Smooth muscle cell (in vitro differentiated cells): ENCODE data around the gene ATXN2. TPM values are rescaled to one million over a fixed set of nuclear protein-coding genes. Genes with fewer than 3 reads are reported as not detected.

Experiments used
- DNase-seq: peaks from one replicate; lab custom pipeline; 2025; ENCODE audit not compliant: unreplicated experiment; lab: John Stamatoyannopoulos, UW
- H2AFZ ChIP-seq: fragments of 200-600 bp; sonication (generic); 2 replicates; pipeline ENCODE4 v1.6.0; 2016; ENCODE audit warnings: antibody characterized with exemption, low read depth, mild to moderate bottlenecking
- H3F3A ChIP-seq: fragments of 200-600 bp; sonication (generic); 2 replicates; pipeline ENCODE4 v1.6.0; 2017; ENCODE audit warnings: antibody characterized with exemption, low read depth
- H3K27ac ChIP-seq: fragments of 200-600 bp; sonication (generic); 2 replicates; pipeline ENCODE4 v1.5.1; 2016; ENCODE audit warnings: low read depth, mild to moderate bottlenecking
- H3K27me3 ChIP-seq: fragments of 200-600 bp; sonication (generic); 2 replicates; pipeline ENCODE4 v1.6.1; 2016; ENCODE audit warnings: low read depth, mild to moderate bottlenecking
- H3K36me3 ChIP-seq: fragments of 200-600 bp; sonication (generic); 2 replicates; pipeline ENCODE4 v1.5.1; 2016; ENCODE audit warnings: low read depth
- H3K4me1 ChIP-seq: fragments of 200-600 bp; sonication (generic); 2 replicates; pipeline ENCODE4 v1.5.1; 2016; ENCODE audit warnings: low read depth
- H3K4me2 ChIP-seq: fragments of 200-600 bp; sonication (generic); 2 replicates; pipeline ENCODE4 v1.6.0; 2016; ENCODE audit warnings: mild to moderate bottlenecking
- H3K4me3 ChIP-seq: fragments of 200-600 bp; sonication (generic); 2 replicates; pipeline ENCODE4 v1.5.1; 2016; ENCODE audit warnings: mild to moderate bottlenecking
- H3K79me2 ChIP-seq: fragments of 200-600 bp; sonication (generic); 2 replicates; pipeline ENCODE4 v1.6.0; 2016; ENCODE audit warnings: low read depth, mild to moderate bottlenecking
- H3K9ac ChIP-seq: fragments of 200-600 bp; sonication (generic); 2 replicates; pipeline ENCODE4 v1.6.0; 2016; ENCODE audit warnings: low read depth
- H3K9me3 ChIP-seq: fragments of 200-600 bp; sonication (generic); replicated peaks from 2 replicates; pipeline ENCODE4 v1.5.1; 2016; ENCODE audit warnings: low read depth
- H4K20me1 ChIP-seq: fragments of 200-600 bp; sonication (generic); 2 replicates; pipeline ENCODE4 v1.6.0; 2016; ENCODE audit warnings: low read depth
- WGBS: methylation state at CpG from one replicate; pipeline ENCODE4 v1.1.7; 2016; ENCODE audit warnings: low lambda C conversion rate; 5-methylcytosine and 5-hydroxymethylcytosine counted together
- polyA plus RNA-seq: library from polyadenylated mRNA; unstranded; fragments of >200 nt; fragmentation: Nextera tagmentation; extraction: Ambion mirVana; gene quantifications from 2 replicates; pipeline ENCODE4 v1.2.1, GENCODE V29; 2016
- total RNA-seq: library from RNA; depleted of rRNA; stranded (reverse); fragments of >200 nt; gene quantifications from 2 replicates; pipeline ENCODE4 v1.2.3, GENCODE V29; 2014
- TF ChIP-seq, protein P1 (sequence below): fragments of 200-600 bp; sonication (generic); IDR thresholded peaks from 2 replicates; pipeline ENCODE4 v1.5.1; 2017; ENCODE audit warnings: borderline replicate concordance, mild to moderate bottlenecking, antibody characterized with exemption; ENCODE audit not compliant: insufficient read depth, poor library complexity, severe bottlenecking

The ATXN2 gene
- total and polyA plus RNA-seq, 2 experiments from 2014 or later, result 29.3 to 39.6 TPM

DNA sequence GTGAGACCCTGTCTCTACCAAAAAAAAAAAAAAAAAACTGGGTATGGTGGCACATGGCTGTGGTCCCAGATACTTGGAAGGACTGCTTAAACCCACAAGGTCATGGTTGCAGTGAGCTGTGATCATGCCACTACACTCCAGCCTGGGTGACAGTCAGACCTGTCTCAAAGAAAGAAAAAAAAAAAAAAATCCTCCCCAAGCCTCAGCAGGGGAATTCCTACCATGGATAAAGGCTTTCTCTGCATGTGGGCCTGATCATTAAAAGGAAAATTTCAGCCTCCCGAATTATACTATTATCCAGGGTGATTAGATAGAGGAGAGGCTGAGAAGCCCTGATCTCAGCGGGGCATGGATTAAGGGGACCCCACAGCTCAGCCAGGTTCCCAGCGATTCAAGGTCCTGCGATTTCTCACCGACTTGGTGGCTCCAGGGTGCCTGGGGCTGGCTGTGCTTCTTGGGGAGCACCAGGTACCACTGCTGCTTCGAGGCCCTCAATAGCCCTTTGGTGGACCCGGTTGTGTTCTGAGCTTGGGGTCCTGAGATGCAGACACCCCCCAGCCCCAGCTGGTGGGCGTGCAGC lies 187.8 kb downstream of the ATXN2 start:
- no peaks in the 10 kb centered on the region for H3K36me3 ChIP-seq
- no peak overlapping the region for H3K9ac ChIP-seq
- H3K27ac ChIP-seq, result peak overlapping the region; percentile 84
- peak overlapping the region; percentile 70 for H3K4me2 ChIP-seq
- no peaks in the 10 kb centered on the region for H3K27me3 ChIP-seq
- TF ChIP-seq, protein P1, sequence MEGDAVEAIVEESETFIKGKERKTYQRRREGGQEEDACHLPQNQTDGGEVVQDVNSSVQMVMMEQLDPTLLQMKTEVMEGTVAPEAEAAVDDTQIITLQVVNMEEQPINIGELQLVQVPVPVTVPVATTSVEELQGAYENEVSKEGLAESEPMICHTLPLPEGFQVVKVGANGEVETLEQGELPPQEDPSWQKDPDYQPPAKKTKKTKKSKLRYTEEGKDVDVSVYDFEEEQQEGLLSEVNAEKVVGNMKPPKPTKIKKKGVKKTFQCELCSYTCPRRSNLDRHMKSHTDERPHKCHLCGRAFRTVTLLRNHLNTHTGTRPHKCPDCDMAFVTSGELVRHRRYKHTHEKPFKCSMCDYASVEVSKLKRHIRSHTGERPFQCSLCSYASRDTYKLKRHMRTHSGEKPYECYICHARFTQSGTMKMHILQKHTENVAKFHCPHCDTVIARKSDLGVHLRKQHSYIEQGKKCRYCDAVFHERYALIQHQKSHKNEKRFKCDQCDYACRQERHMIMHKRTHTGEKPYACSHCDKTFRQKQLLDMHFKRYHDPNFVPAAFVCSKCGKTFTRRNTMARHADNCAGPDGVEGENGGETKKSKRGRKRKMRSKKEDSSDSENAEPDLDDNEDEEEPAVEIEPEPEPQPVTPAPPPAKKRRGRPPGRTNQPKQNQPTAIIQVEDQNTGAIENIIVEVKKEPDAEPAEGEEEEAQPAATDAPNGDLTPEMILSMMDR, result no peak
- H3K79me2 ChIP-seq, result peaks cover 74% of the 10 kb centered on the region
- no peak overlapping the region for H3K4me3 ChIP-seq
- no peaks in the 10 kb centered on the region for H3K9me3 ChIP-seq
- H4K20me1 ChIP-seq, result peaks cover 50% of the 10 kb centered on the region
- peaks cover 15% of the 10 kb centered on the region for H3F3A ChIP-seq
- no peak overlapping the region for H2AFZ ChIP-seq
- 79% methylated on average over 8 of the region's 8 CpGs for WGBS
- no peak for DNase-seq
- peaks cover 46% of the 10 kb centered on the region for H3K4me1 ChIP-seq

DNA sequence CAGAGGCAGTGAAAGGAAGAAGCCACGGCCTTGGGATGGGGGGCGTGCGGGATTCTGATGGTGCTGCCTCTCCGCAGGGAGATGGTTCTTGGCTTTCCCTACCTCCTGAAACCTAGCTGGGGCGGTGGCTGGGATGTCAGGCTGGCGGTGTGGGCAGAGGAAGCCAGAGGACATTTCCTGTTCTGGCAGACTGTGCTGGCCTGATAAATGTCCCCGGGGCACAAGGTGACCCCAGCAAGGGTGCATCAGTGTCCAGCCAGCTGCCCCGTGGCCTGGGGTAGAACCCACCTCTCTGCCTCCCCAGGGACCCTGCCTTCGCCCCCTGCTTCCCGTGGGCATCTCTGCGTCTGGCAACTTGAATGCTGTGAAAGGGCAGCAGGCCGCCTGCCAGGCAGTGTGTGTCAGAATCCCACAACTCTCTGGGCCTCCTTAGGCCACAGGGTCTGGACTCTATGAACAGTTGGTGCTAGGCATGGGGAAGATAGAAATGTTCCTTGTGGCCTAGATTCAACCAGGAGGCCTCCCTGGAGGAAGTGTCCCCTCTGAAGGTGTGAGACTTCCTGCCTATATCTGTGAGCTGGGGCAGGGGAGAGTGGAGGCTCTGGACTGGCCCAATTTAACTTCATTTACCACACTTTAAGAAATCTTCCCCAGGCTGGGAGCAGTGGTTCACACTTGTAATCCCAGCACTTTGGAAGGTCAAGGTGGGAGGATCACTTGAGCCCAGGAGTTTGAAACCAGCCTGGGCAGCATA lies 188.5 kb downstream of the ATXN2 start:
- Histone ChIP-seq H4K20me1 (peaks cover 45% of the 10 kb centered on the region), H2AFZ (no peak overlapping the region), H3K27ac (peak overlapping the region; percentile 84), H3K36me3 (no peaks in the 10 kb centered on the region), H3K4me2 (peak overlapping the region; percentile 70), H3K27me3 (no peaks in the 10 kb centered on the region), H3K9me3 (no peaks in the 10 kb centered on the region), H3F3A (peaks cover 15% of the 10 kb centered on the region), H3K9ac (peak overlapping the region; percentile 33), H3K4me3 (no peak overlapping the region), H3K4me1 (peaks cover 47% of the 10 kb centered on the region), H3K79me2 (peaks cover 72% of the 10 kb centered on the region)
- DNase-seq, result peak; percentile 37
- WGBS, result 63% methylated on average over 12 of the region's 12 CpGs
- TF ChIP-seq, protein P1, result no peak

DNA sequence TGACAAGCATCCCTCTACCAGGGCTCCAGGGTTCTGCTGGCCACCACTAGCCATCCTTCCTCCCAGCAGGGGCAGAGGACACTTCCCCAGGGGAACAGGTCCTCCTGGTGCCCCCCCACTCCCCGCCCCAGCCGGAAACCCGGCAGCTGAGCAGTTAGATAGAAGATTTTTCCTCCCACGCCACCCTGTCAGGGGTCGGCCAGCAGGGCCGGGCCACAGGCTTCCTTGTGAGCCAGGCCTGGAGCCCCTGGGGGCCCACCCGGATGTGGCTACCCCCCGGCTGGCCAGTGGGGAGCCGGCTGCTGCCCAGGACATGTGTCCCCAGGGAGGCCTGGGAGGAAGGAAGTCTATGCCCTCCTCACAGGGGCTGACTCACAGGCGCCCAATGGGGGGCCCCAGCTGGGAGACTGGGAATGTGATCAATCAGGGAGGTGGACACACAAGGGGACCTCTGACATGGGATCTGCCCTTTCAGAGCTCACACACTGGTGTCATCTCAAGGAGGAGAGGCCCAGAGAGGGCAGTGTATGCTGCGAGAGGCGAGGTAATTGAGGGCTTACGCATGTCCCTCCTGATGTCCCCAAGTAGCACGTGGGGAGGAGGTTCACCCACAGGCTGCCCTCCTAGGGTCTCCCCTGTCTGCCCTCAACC lies 189.2 kb downstream of the ATXN2 start:
- Histone ChIP-seq H3K4me2 (peak overlapping the region; percentile 70), H3K79me2 (peaks cover 65% of the 10 kb centered on the region), H3K27me3 (no peaks in the 10 kb centered on the region), H3F3A (peaks cover 15% of the 10 kb centered on the region), H3K27ac (peak overlapping the region; percentile 84), H3K4me1 (peaks cover 47% of the 10 kb centered on the region), H3K9ac (peak overlapping the region; percentile 33), H2AFZ (no peak overlapping the region), H4K20me1 (peaks cover 41% of the 10 kb centered on the region), H3K9me3 (no peaks in the 10 kb centered on the region), H3K4me3 (no peak overlapping the region), H3K36me3 (no peaks in the 10 kb centered on the region)
- WGBS, result 35% methylated on average over 11 of the region's 14 CpGs
- TF ChIP-seq, protein P1, result no peak
- peak; percentile 72 for DNase-seq
